GM21447 (cell line): ENCODE measurements around the gene DCAF11.
A peak's percentile ranks its signal among the peaks of the same experiment; 100 is the strongest.

ENCODE experiments used
- ATAC-seq: cut with Tn5 transposase; IDR thresholded peaks from one replicate; pipeline ENCODE4 v1.9.1; 2021; ENCODE audit not compliant: unreplicated experiment

The DCAF11 gene

DNA sequence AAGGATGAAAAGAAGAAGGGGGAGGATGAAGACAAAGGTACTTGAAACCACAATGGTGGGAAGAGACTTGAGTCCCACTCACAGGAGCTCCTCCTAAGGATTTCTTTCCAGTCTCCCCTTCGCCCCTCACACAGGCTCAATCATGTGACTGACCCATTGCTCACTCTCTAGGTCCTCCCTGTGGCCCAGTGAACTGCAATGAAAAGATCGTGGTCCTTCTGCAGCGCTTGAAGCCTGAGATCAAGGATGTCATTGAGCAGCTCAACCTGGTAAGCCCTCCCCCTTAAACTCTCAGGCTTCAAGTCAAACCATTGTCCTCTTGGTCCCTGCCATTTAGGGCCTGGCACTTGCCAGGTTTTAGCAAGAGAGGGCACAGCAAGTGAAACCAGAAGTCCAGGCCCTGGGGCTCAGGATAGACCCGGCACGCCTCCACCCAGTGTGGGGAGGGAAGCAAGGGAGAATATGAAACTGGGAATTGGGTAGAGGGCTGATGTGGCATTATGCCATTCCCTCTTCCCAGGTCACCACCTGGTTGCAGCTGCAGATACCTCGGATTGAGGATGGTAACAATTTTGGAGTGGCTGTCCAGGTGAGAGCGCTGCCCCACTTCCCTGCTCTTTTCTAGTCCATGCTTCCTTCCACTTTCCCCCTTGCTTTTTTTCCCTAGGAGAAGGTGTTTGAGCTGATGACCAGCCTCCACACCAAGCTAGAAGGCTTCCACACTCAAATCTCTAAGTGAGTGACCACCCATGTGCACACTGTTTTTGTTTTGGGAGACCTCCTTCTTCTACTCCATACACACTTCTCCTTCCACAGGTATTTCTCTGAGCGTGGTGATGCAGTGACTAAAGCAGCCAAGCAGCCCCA, 23.2 kb downstream of the DCAF11 start:
- ATAC-seq: no peak

DNA sequence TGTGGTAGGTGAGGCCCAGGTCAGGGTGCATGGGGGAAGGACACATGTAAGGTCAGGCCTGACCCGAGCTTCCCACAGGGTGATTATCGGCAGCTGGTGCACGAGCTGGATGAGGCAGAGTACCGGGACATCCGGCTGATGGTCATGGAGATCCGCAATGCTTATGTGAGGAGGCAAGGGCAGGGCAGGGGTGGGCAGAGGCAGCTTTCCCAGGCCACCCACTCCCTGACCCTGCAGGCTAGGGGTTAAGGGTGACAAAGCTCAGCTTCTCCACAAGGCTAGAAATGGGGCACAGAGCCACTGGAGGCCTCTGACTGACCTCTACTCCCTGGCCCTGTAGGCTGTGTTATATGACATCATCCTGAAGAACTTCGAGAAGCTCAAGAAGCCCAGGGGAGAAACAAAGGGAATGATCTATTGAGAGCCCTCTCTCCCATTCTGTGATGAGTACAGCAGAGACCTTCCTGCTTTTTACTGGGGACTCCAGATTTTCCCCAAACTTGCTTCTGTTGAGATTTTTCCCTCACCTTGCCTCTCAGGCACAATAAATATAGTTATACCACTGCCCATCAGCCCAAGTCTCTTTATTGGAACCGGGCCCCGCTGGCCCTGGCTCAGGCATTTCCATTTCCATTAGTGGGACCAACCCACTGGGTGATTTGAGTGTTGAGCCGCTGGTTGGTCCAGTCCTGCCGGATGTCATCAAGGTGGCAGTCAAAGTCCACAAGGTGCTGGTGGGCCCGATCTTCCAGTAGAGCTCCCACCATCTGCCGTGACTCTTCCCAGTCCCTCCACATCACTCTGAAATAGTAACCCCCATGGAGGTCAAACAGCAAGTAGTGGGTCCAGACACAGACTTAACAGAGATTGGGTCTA, 24.1 kb downstream of the DCAF11 start:
- ATAC-seq: no peak

DNA sequence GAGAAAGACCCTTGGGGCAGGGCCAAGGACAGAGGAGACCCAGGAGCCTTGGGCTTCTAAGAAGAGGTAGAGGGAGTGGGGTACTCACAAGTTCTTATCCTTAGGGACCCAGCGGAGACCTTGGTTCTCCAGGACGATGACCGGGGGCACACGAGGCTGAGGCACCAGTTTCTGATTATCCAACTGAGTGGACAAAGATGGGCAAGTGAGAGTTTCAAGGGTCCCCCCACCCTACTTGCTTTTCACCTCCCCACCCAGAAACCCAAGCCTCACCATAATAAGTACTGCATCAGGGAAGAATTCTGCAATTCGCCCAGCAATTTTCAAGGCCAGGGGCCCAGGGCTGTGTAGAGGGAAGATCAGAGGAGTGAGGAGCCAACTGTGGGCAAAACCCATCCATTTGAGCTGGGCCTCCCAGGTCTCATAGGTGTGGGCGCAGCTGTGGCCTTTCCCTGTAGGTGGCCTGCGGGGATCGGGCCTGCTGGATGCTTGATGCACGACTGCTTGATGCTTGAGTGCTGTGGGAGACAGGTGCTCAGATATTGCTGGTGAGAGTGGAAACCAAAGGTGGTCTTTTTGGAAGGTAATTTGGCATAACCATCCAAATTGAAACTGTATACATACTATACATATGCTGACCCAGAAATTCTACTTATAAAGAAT, 24.8 kb downstream of the DCAF11 start:
- ATAC-seq: no peak

DNA sequence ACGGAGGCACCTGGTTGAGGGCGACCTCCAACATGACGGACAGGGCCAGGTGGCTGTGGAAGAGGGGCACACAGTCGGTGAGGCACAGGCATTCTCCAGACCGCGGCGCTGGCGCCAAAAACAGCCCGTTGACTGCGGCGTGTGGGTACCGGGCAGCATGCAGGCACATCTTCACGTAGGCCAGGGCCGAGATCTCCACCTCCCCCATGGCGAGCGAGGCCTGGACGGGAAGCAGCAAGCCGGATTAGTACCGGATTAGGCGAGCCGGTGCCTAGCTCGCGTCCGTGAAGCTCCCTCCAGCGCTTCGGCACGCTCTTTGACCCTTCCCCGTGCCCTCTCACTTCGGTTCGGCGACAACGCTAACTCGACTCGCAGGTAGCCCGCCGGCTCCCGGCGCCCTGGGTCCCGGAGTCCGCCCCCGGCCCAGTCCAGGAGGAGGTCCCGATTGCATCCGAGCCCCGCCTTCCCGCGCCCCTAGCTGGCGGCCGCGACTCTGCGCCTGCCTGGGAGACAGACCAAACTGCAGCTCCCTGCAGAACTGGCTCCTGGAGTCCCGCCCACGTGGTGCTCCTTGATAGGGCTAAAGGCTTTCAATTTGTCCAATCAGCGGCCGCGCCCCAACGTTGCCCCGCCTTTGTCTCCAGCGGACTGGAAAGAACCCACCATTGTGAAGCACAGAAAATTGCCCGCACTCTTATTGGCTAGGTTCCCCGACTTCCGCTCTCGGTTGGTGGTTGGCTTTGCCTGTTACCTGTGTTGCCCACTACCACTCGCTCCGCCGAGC, 26.7 kb downstream of the DCAF11 start, which contains the start of gene EMC9:
Gene EMC9, minus strand, starts transcription at position 495 of the 784 bp plus-strand sequence. Its CDS starts 287 bp downstream, at position 208.
- ATAC-seq: peak; percentile 80

DNA sequence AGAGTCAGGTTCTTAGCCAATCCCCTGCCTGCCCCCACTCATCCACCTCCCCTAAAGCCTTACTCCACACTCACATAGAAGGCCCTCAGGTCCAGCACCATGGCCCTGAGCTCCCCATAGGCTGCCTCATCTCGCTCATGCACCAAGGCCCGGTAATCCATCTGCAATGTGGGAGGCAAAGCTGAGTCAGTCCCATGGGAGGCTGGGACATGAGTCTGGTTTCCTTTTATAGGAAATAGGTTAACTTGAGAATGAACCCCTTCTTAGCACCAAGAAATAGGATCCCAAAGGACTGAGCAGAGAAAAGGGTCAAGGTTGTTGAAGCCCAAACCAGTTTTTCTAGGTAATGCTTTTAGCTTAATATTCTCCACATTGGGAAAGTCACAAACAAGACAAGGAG, 28.9 kb downstream of the DCAF11 start:
- ATAC-seq: no peak

DNA sequence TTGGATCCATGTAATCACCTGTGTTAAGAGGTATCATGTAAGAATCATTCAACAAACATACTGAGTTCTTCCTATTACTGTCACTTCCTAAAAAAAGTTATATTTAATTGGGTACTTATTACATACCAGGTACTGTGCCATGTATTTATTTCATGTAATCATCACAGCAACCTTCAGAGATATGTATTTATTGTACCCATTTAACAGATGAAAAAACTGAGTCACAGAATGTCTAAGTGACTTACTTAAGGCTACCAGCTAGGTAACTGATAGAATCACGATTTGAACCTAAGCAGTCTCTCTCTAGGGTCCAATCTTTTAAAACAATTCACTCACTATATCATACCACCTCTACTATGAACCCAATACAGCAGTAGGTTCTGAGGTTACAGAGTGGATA, 29.9 kb downstream of the DCAF11 start:
- no peak for ATAC-seq

DNA sequence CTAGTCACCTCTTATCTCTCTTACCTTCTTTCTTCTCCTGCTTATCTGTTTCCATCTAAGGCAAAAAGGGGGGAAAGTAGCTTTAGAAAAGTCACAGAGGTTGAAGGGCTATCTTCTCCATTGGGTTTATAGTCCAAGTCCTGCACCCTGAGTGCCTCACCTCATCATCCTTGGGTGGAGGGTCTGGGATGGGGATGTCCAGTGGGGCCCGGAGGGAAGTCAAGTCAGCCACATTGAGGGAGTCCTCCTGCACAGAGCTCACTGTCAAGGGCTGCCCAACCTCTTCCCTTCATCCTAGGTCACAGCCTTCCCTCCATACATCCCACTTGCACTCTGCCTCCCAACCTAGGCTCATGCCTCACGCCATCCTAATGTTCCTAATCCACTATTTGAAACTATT, 30.6 kb downstream of the DCAF11 start:
- ATAC-seq: no peak

DNA sequence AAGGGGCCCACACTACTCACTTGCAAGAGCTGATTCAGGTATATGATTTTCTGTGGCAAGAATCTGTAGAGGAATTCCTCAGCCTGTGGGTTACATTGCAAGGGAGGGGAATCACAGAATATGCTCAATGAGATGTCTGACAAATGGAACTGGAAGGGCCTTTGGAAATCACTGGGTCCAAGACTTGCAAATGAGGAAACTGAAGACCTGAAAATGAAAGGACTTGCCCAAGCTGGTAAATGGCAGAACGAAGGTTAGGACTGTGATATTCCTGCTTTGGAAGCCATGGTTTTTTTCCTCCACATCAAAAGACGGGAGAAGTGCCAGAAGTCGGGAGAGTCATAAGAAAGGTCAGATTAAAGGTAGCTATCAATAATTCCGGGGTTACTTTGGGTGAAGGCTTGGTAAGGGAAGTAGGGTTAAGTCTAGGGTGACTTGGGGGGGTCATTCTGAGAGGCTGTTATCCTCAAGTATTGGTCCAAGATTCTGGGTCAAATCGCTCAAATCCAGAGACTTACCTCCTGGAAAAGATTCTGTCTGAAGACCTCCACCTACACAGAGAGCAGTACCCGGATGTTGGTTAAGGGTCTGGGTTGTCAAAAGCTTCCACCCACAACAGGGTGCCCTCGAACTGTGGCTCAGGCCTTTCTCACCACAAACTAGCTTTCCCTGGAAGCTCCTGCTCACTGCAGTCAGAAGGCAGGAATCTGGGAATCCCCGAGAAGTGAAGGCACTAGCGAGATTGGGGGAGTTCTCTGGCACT, 31.3 kb downstream of the DCAF11 start:
- ATAC-seq: no peak

DNA sequence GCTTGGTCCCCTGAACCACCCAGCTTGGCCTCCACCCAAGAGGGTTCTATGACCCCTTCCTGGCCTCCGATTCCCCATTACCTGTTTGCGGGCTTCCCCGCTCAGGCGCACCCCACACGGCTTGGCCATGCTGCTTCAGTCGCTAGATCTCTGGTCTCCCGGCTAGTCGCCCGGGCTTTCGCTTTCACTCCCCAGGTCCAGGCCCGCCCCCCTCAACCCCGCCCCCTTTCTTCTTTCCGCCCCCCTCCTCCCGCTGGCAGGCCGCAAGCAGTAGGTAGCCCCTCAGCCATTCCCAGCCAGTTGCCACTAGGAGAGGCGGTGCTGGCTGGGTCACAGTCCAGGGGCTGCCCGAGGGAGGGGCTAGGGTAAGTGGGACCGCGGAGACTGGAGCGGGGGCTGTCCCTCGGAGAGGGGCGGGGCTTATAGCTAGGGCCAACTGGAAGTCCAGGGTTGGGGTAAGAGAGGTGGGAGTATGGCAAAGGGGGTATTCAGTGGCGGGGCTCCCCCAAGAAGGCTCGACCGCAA, 31.9 kb downstream of the DCAF11 start, which contains the start of gene PSME2:
Gene PSME2, minus strand, starts transcription at position 158 of the 525 bp plus-strand sequence. Its CDS starts 29 bp downstream, at position 129.
- ATAC-seq: peak; percentile 57

DNA sequence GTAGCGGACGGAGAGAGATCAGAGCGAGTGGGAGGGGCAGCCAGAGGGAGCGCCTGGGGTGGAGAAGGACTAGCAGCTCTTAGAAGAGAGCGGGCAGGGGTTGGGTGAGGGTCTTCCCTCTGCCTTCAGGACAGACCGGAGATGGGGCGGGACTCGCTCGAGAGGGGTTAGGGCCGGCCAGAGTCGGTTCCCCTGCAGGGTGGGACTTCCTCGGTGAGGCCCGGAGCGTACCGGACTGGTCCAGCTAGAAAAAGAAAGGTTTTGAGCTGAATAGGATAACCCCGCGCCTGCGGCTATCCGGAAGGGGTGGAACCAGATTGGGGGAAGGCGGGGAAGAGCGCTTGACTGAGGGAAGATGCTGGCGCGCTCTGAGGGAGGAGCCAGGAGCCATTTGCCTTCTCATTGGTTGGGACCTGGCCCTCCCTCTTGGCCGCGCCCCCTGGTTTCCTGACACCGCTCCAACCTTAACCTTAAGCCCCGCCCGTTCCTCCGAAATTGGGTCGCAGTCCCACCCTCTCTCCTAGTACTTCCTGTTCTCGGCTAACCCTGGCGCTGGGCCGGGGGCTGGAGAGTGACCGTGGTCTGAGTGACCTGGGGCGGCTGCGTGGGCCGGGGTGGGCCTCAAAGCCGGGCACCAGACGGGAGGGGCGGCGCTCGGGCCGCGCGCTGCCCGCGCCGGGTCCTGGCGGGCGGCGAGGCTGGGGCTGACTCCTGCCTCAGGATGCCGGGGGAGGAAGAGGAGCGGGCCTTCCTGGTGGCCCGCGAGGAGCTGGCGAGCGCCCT, 32.6 kb downstream of the DCAF11 start, which contains the start of gene RNF31:
Gene RNF31, plus strand, starts transcription at position 521 of the 783 bp plus-strand sequence. Its CDS starts 201 bp downstream, at position 722.
- peak; percentile 82 for ATAC-seq

DNA sequence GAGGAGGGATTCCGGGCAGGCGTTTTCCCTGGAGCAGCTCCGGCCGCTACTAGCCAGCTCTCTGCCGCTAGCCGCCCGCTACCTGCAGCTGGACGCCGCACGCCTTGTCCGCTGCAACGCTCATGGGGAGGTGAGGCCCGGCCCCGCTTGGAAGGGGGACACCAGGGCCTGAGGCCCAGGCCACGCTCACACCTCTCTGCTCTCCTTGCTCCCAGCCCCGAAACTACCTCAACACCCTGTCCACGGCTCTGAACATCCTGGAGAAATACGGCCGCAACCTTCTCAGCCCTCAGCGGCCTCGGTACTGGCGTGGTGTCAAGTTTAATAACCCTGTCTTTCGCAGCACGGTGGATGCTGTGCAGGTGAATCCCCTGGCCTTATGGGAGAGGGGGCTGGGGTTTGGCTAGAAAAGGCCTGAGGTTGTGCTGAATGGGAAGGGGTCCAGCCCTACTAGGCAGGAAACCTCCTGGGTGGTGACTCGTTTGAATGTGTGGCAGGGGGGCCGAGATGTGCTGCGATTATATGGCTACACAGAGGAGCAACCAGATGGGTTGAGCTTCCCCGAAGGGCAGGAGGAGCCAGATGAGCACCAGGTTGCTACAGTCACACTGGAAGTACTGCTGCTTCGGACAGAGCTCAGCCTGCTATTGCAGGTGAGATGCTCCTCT, 33.3 kb downstream of the DCAF11 start:
- ATAC-seq: no peak

DNA sequence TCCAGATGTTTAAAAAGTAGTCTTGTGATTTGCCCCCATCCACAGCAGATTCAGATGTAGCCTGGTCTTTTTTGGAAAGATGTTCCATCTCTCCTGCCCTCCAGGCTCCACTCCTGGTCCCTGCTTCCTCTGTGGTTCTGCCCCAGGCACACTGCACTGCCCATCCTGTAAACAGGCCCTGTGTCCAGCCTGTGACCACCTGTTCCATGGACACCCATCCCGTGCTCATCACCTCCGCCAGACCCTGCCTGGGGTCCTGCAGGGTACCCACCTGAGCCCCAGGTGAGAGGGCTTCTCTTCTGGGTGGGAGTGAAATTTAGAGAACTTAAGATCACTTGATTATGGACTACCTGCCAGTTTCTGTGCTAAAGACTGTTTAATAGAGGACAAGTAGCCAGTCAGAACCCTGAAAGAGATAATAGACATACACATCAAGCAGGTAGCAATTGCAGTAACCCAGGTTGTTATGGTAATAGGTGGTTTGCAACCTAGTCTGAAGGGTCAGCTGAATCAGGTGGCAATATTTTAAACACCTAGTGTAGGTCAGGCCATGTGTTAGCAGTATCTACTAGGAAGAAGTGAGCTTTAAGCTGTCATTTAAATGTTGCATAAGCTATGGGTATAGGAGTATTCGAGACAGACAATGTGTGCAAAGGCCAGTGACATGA, 34.9 kb downstream of the DCAF11 start:
- ATAC-seq: no peak

DNA sequence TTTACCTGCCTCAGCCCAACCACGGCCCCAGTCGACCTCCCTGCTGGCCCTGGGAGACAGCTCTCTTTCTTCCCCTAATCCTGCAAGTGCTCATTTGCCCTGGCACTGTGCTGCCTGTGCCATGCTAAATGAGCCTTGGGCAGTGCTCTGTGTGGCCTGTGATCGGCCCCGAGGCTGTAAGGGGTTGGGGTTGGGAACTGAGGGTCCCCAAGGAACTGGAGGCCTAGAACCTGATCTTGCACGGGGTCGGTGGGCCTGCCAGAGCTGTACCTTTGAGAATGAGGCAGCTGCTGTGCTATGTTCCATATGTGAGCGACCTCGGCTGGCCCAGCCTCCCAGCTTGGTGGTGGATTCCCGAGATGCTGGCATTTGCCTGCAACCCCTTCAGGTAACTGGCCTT, 35.5 kb downstream of the DCAF11 start:
- no peak for ATAC-seq

DNA sequence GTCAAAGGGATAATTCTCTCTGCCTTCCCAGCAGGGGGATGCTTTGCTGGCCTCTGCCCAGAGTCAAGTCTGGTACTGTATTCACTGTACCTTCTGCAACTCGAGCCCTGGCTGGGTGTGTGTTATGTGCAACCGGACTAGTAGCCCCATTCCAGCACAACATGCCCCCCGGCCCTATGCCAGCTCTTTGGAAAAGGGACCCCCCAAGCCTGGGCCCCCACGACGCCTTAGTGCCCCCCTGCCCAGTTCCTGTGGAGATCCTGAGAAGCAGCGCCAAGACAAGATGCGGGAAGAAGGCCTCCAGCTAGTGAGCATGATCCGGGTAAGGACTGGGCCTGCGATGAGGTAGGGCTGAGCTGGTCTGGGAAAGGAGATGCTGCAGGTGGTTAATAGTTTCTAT, 36.0 kb downstream of the DCAF11 start:
- ATAC-seq: no peak

DNA sequence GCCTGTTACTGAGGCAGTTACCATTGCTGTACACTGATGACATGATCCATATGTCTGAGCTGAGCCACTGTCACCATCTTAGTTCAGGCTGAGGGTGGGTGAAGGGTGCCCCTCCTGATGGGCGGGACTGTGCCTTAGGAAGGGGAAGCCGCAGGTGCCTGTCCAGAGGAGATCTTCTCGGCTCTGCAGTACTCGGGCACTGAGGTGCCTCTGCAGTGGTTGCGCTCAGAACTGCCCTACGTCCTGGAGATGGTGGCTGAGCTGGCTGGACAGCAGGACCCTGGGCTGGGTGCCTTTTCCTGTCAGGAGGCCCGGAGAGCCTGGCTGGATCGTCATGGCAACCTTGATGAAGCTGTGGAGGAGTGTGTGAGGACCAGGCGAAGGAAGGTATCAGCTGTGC, 36.4 kb downstream of the DCAF11 start:
- ATAC-seq: no peak

DNA sequence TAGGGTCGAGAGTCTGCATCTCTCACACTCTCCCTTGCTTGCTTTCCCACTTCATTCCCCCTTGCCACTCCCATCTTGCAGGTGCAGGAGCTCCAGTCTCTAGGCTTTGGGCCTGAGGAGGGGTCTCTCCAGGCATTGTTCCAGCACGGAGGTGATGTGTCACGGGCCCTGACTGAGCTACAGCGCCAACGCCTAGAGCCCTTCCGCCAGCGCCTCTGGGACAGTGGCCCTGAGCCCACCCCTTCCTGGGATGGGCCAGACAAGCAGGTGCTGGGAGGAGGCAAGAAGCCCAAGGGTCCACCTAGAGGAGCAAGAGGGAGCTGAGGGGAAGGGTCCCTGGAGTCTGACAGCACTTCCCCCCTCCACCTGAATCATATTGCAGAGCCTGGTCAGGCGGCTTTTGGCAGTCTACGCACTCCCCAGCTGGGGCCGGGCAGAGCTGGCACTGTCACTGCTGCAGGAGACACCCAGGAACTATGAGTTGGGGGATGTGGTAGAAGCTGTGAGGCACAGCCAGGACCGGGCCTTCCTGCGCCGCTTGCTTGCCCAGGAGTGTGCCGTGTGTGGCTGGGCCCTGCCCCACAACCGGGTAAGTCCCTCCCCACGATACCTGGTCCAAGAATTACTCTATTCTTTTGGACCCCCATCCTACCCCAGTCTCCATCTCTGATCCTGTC, 37.0 kb downstream of the DCAF11 start:
- no peak for ATAC-seq

DNA sequence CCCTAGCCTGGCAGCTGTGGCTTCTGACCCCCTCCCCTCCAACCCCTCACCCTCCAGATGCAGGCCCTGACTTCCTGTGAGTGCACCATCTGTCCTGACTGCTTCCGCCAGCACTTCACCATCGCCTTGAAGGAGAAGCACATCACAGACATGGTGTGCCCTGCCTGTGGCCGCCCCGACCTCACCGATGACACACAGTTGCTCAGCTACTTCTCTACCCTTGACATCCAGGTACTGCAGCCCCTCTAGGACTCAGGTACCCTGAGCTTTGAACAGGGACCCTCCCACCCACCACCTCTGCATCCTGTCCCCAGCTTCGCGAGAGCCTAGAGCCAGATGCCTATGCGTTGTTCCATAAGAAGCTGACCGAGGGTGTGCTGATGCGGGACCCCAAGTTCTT, 40.5 kb downstream of the DCAF11 start:
- no peak for ATAC-seq
